ENCODE results near the gene GADD45A. TPM values are rescaled to one million over a fixed set of nuclear protein-coding genes. Genes with fewer than 3 reads are reported as not detected.

GADD45A gene
- total and polyA plus RNA-seq, 4 donors = 49.7 to 186 (median 156) TPM

- 90 to 91% methylated on average over 2 of the region's 2 CpGs for WGBS, 2 donors
- no peak for ATAC-seq (ENCODE audit: low FRiP score)
- peaks cover 0 to 2% of the 10 kb centered on the region in 2 donors for H3K36me3 ChIP-seq (ENCODE audit: control insufficient read depth in 1 of 2, insufficient read depth in 2 of 2, low read length in 1 of 2)
Measured at GRCh38 chr1:67701876-67702275, 16.9 kb downstream of the GADD45A start.

GRCh38 chr1:67704351-67704750 is 19.4 kb downstream of the GADD45A start:
- intact Hi-C loops (cut with DNase I) = loop anchor here in 1 of 2 donors (2.0 to 10.0 kb wide), 2 partner anchors 16 to 130 kb away; partner anchors contain the start of gene GNG12
- no peak overlapping the region for H3K4me3 ChIP-seq (ENCODE audit: low read length in 2 of 2)
- ATAC-seq (ENCODE audit: low FRiP score) (no peak), DNase-seq (no peak)
- H3K4me1 ChIP-seq (ENCODE audit: control insufficient read depth in 1 of 2, insufficient read depth in 2 of 2, low read length in 2 of 2) = peaks cover 3 to 6% of the 10 kb centered on the region in 2 donors
- no peaks in the 10 kb centered on the region for H3K9me3 ChIP-seq (ENCODE audit: control insufficient read depth, low read length)
- peaks cover 0 to 2% of the 10 kb centered on the region in 2 donors for H3K36me3 ChIP-seq (ENCODE audit: control insufficient read depth in 1 of 2, insufficient read depth in 2 of 2, low read length in 1 of 2)
- H3K27me3 ChIP-seq (ENCODE audit: control insufficient read depth in 1 of 2, insufficient read depth in 2 of 2, low read length in 1 of 2) = no peaks in the 10 kb centered on the region
- WGBS, 2 donors = 92 to 93% methylated on average over 3 of the region's 3 CpGs
- no peak overlapping the region for H3K27ac ChIP-seq (ENCODE audit: low read depth in 1 of 2, low read length in 2 of 2)

More at GRCh38 chr1:67701876-67702275, 16.9 kb downstream of the GADD45A start:
- Histone ChIP-seq H3K4me3 (ENCODE audit: low read length in 2 of 2) (no peak overlapping the region), H3K4me1 (ENCODE audit: control insufficient read depth in 1 of 2, insufficient read depth in 2 of 2, low read length in 2 of 2) (no peaks in the 10 kb centered on the region), H3K9me3 (ENCODE audit: control insufficient read depth, low read length) (no peaks in the 10 kb centered on the region), H3K27me3 (ENCODE audit: control insufficient read depth in 1 of 2, insufficient read depth in 2 of 2, low read length in 1 of 2) (no peaks in the 10 kb centered on the region), H3K27ac (ENCODE audit: low read depth in 1 of 2, low read length in 2 of 2) (no peak overlapping the region)
- intact Hi-C loops (cut with DNase I) = loop anchor here in 1 of 2 donors (10.0 kb wide), 1 partner anchor 133 kb away; the partner anchor contains the start of gene GNG12
- DNase-seq = no peak

- peaks cover 0 to 2% of the 10 kb centered on the region in 2 donors for H3K36me3 ChIP-seq (ENCODE audit: control insufficient read depth in 1 of 2, insufficient read depth in 2 of 2, low read length in 1 of 2)
- H3K4me3 ChIP-seq (ENCODE audit: low read length in 2 of 2) = no peak overlapping the region
- ATAC-seq (ENCODE audit: low FRiP score) (no peak), DNase-seq (no peak)
- 47 to 54% methylated on average over 10 of the region's 10 CpGs for WGBS, 2 donors
- H3K27me3 ChIP-seq (ENCODE audit: control insufficient read depth in 1 of 2, insufficient read depth in 2 of 2, low read length in 1 of 2) = no peaks in the 10 kb centered on the region
- no peaks in the 10 kb centered on the region for H3K9me3 ChIP-seq (ENCODE audit: control insufficient read depth, low read length)
- peak overlapping the region; percentile 63 to 90 for H3K27ac ChIP-seq (ENCODE audit: low read depth in 1 of 2, low read length in 2 of 2)
- intact Hi-C loops (cut with DNase I) = loop anchor here (2.0 to 10.0 kb wide), 4 partner anchors 17 to 129 kb away; partner anchors contain the start of gene GNG12 (in 1 of the 2)
- peaks cover 3 to 6% of the 10 kb centered on the region in 2 donors for H3K4me1 ChIP-seq (ENCODE audit: control insufficient read depth in 1 of 2, insufficient read depth in 2 of 2, low read length in 2 of 2)
Measured at GRCh38 chr1:67705735-67706453, 20.9 kb downstream of the GADD45A start.

- peaks cover 3 to 6% of the 10 kb centered on the region in 2 donors for H3K4me1 ChIP-seq (ENCODE audit: control insufficient read depth in 1 of 2, insufficient read depth in 2 of 2, low read length in 2 of 2)
- H3K4me3 ChIP-seq (ENCODE audit: low read length in 2 of 2) = no peak overlapping the region
- no peak for ATAC-seq (ENCODE audit: low FRiP score)
- intact Hi-C loops (cut with DNase I) = loop anchor here in 1 of 2 donors (5.0 to 10.0 kb wide), 2 partner anchors 39 to 126 kb away; partner anchors contain the start of gene GNG12
- H3K27ac ChIP-seq (ENCODE audit: low read depth in 1 of 2, low read length in 2 of 2) = peak overlapping the region; percentile 20 to 97
- 23 to 26% methylated on average over 8 of the region's 8 CpGs for WGBS, 2 donors
- H3K27me3 ChIP-seq (ENCODE audit: control insufficient read depth in 1 of 2, insufficient read depth in 2 of 2, low read length in 1 of 2) = no peaks in the 10 kb centered on the region
- no peaks in the 10 kb centered on the region for H3K36me3 ChIP-seq (ENCODE audit: control insufficient read depth in 1 of 2, insufficient read depth in 2 of 2, low read length in 1 of 2)
- H3K9me3 ChIP-seq (ENCODE audit: control insufficient read depth, low read length) = no peaks in the 10 kb centered on the region
- no peak for DNase-seq
Measured at GRCh38 chr1:67708606-67709005, 23.6 kb downstream of the GADD45A start.

GRCh38 chr1:67710417-67710816 is 25.4 kb downstream of the GADD45A start:
- H3K9me3 ChIP-seq (ENCODE audit: control insufficient read depth, low read length) = no peaks in the 10 kb centered on the region
- intact Hi-C loops (cut with DNase I) = loop anchor here in 1 of 2 donors (2.0 kb wide), 1 partner anchor 36 kb away; no protein-coding TSS in a partner anchor
- peak in 1 of 2 donors; percentile 75 for DNase-seq
- 1 to 4% methylated on average over 5 of the region's 5 CpGs for WGBS, 2 donors
- peaks cover 6 to 8% of the 10 kb centered on the region in 2 donors for H3K4me1 ChIP-seq (ENCODE audit: control insufficient read depth in 1 of 2, insufficient read depth in 2 of 2, low read length in 2 of 2)
- no peak overlapping the region for H3K4me3 ChIP-seq (ENCODE audit: low read length in 2 of 2)
- no peaks in the 10 kb centered on the region for H3K27me3 ChIP-seq (ENCODE audit: control insufficient read depth in 1 of 2, insufficient read depth in 2 of 2, low read length in 1 of 2)
- H3K36me3 ChIP-seq (ENCODE audit: control insufficient read depth in 1 of 2, insufficient read depth in 2 of 2, low read length in 1 of 2) = no peaks in the 10 kb centered on the region
- peak; percentile 62 for ATAC-seq (ENCODE audit: low FRiP score)
- peak overlapping the region; percentile 72 to 96 for H3K27ac ChIP-seq (ENCODE audit: low read depth in 1 of 2, low read length in 2 of 2)

- Histone ChIP-seq H3K9me3 (ENCODE audit: control insufficient read depth, low read length) (no peaks in the 10 kb centered on the region), H3K27ac (ENCODE audit: low read depth in 1 of 2, low read length in 2 of 2) (peak overlapping the region; percentile 72 to 81), H3K36me3 (ENCODE audit: control insufficient read depth in 1 of 2, insufficient read depth in 2 of 2, low read length in 1 of 2) (no peaks in the 10 kb centered on the region), H3K4me1 (ENCODE audit: control insufficient read depth in 1 of 2, insufficient read depth in 2 of 2, low read length in 2 of 2) (peaks cover 6 to 8% of the 10 kb centered on the region in 2 donors), H3K27me3 (ENCODE audit: control insufficient read depth in 1 of 2, insufficient read depth in 2 of 2, low read length in 1 of 2) (no peaks in the 10 kb centered on the region), H3K4me3 (ENCODE audit: low read length in 2 of 2) (no peak overlapping the region)
- ATAC-seq (ENCODE audit: low FRiP score) = no peak
- intact Hi-C loops (cut with DNase I) = loop anchor here in 1 of 2 donors (2.0 kb wide), 1 partner anchor 35 kb away; no protein-coding TSS in a partner anchor
- no peak for DNase-seq
- WGBS, 2 donors = 65 to 71% methylated on average over 7 of the region's 7 CpGs
Measured at GRCh38 chr1:67711158-67711854, 26.3 kb downstream of the GADD45A start.

GRCh38 chr1:67711855-67712212 is 26.8 kb downstream of the GADD45A start:
- Histone ChIP-seq H3K27ac (ENCODE audit: low read depth in 1 of 2, low read length in 2 of 2) (peak overlapping the region; percentile 72 to 81), H3K9me3 (ENCODE audit: control insufficient read depth, low read length) (no peaks in the 10 kb centered on the region), H3K4me3 (ENCODE audit: low read length in 2 of 2) (no peak overlapping the region), H3K4me1 (ENCODE audit: control insufficient read depth in 1 of 2, insufficient read depth in 2 of 2, low read length in 2 of 2) (peaks cover 6 to 8% of the 10 kb centered on the region in 2 donors), H3K36me3 (ENCODE audit: control insufficient read depth in 1 of 2, insufficient read depth in 2 of 2, low read length in 1 of 2) (no peaks in the 10 kb centered on the region), H3K27me3 (ENCODE audit: control insufficient read depth in 1 of 2, insufficient read depth in 2 of 2, low read length in 1 of 2) (no peaks in the 10 kb centered on the region)
- intact Hi-C loops (cut with DNase I) = loop anchor here in 1 of 2 donors (2.0 kb wide), 1 partner anchor 35 kb away; no protein-coding TSS in a partner anchor
- DNase-seq (no peak), ATAC-seq (ENCODE audit: low FRiP score) (no peak)
- WGBS, 2 donors = 27 to 53% methylated on average over 2 of the region's 2 CpGs

GRCh38 chr1:67713057-67713846 is 28.3 kb downstream of the GADD45A start:
- Histone ChIP-seq H3K4me1 (ENCODE audit: control insufficient read depth in 1 of 2, insufficient read depth in 2 of 2, low read length in 2 of 2) (peaks cover 0 to 8% of the 10 kb centered on the region in 2 donors), H3K27me3 (ENCODE audit: control insufficient read depth in 1 of 2, insufficient read depth in 2 of 2, low read length in 1 of 2) (no peaks in the 10 kb centered on the region), H3K9me3 (ENCODE audit: control insufficient read depth, low read length) (no peaks in the 10 kb centered on the region), H3K36me3 (ENCODE audit: control insufficient read depth in 1 of 2, insufficient read depth in 2 of 2, low read length in 1 of 2) (no peaks in the 10 kb centered on the region), H3K4me3 (ENCODE audit: low read length in 2 of 2) (no peak overlapping the region), H3K27ac (ENCODE audit: low read depth in 1 of 2, low read length in 2 of 2) (peak overlapping the region in 1 of 2 donors; percentile 56)
- 79 to 84% methylated on average over 6 of the region's 6 CpGs for WGBS, 2 donors
- DNase-seq = no peak
- intact Hi-C loops (cut with DNase I) = no loop called here
- peak; percentile 39 for ATAC-seq (ENCODE audit: low FRiP score)
